Fibroblast of lung (primary cell): ENCODE results near the gene RNGTT.

Source experiments
- EZH2 ChIP-seq: IDR thresholded peaks from 2 replicates; pipeline ENCODE4 v1.5.1; 2012; ENCODE audit warnings: low read length, control low read depth, mild to moderate bottlenecking; ENCODE audit errors: missing control alignments
- TF ChIP-seq, protein P1 (sequence below), 2 donors: IDR thresholded peaks in 1 of 2; conservative IDR thresholded peaks in 1 of 2; 1 replicate in 1 of 2; 2 replicates in 1 of 2; pipeline ENCODE4 v1.5.1; 2011 to 2012; ENCODE audit warnings: low read length in 2 of 2, control low read depth in 1 of 2, inconsistent platforms in 1 of 2, low read depth in 1 of 2, mild to moderate bottlenecking in 1 of 2

DNA sequence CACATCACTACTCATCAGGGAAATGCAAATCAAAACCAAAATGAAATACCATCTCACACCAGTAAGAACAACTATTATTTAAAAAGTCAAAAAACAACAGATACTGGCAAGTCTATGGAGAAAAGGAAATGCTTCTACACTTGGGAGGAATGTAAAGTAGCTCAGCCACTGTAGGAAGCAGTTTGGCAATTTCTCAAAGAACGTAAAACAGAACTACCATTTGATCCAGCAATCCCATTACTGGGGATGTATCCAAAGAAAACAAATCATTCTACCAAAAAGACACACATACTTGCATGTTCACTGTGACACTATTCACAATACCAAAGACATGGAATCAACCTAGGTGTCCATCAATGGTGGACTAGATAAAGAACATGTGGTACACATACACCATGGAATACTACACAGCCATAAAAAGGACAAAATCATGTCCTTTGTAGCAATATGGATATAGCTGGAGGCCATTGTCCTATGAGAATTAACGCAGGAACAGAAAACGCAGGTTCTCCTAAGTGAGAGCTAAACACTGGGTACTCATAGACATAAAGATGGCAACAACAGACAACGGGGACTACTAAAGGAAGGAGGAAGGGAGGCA is 260.4 kb downstream of the RNGTT start:
- TF ChIP-seq, protein P1, sequence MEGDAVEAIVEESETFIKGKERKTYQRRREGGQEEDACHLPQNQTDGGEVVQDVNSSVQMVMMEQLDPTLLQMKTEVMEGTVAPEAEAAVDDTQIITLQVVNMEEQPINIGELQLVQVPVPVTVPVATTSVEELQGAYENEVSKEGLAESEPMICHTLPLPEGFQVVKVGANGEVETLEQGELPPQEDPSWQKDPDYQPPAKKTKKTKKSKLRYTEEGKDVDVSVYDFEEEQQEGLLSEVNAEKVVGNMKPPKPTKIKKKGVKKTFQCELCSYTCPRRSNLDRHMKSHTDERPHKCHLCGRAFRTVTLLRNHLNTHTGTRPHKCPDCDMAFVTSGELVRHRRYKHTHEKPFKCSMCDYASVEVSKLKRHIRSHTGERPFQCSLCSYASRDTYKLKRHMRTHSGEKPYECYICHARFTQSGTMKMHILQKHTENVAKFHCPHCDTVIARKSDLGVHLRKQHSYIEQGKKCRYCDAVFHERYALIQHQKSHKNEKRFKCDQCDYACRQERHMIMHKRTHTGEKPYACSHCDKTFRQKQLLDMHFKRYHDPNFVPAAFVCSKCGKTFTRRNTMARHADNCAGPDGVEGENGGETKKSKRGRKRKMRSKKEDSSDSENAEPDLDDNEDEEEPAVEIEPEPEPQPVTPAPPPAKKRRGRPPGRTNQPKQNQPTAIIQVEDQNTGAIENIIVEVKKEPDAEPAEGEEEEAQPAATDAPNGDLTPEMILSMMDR (conservative IDR thresholded peaks at IDR 0.05 in 1 of 2, IDR thresholded peaks at IDR 0.05 in 1 of 2; ENCODE audit: low read depth in 1 of 2, low read length in 2 of 2) = no peak
- no peak for TF ChIP-seq EZH2
